ENCODE results near the gene RMC1.

- TF ChIP-seq POLR2A (IDR thresholded peaks at IDR 0.05) (no peak), POLR2AphosphoS5 (IDR thresholded peaks at IDR 0.05; ENCODE audit: insufficient read depth in 1 of 2, low read depth in 1 of 2) (no peak)
Measured at GRCh38 chr18:23580677-23581367, 77.5 kb downstream of the RMC1 start.
